ENCODE measurements around the gene RABAC1. TPM values are rescaled to one million over a fixed set of nuclear protein-coding genes. Genes with fewer than 3 reads are reported as not detected.

RABAC1 gene
- total and polyA plus RNA-seq, 4 donors = 87.9 to 291 (median 263) TPM

DNA sequence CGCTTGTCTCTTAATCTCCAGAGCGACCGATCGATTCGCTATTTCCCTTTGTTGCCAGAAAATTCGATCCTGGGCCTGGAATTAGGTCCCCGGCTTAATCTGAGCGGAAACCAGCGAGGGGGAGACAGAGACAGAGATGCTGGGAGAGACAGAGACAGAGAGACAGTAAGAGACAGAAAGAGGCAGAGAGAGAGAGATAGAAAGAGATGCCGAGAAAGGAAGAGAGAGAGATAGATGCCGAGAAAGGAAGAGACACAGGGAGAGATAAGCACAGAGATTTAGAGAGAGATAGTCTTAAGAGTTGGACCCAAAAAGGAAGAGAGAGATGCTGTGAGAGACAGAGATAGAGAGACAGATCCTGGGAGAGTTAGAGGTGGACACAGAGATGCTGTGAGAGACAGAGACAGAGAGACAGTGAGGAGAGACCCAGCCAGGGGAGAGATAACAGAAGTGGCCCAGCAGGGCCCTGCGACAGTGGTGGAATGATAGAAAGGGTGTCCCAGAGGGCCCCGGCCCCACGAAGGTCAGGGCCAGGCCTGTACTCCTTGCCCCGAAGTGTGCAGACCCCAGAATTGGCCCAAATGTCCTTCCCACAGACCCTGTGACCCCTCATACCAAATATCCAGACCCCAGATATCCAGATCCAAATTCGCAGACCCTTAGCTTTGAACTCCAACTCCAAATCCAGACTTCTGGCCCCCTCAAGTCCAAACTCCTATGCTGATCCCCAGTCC is 32.2 kb downstream of the RABAC1 start:
- DNase-seq (no peak), ATAC-seq (ENCODE audit: insufficient read depth, low FRiP score) (no peak)
- Histone ChIP-seq H3K27me3 (ENCODE audit: control insufficient read depth in 3 of 3, insufficient read depth in 3 of 3, low read length in 2 of 3) (peaks cover 5 to 90% (median 79%) of the 10 kb centered on the region in 3 donors), H3K9ac (ENCODE audit: insufficient read depth in 1 of 2, low read length in 2 of 2) (no peak overlapping the region), H3K4me1 (ENCODE audit: control insufficient read depth in 5 of 5, insufficient read depth in 5 of 5, low read length in 5 of 5) (peaks cover 0 to 2% (median 0%) of the 10 kb centered on the region in 5 donors), H3K4me3 (no peak overlapping the region), H3K36me3 (ENCODE audit: control insufficient read depth in 4 of 4, insufficient read depth in 4 of 4, low read length in 4 of 4) (no peaks in the 10 kb centered on the region), H3K27ac (ENCODE audit: low read depth in 1 of 2, low read length in 1 of 2) (no peak overlapping the region), H3K9me3 (ENCODE audit: control insufficient read depth in 4 of 4, insufficient read depth in 3 of 4, low read length in 3 of 4) (peaks cover 0 to 7% (median 0%) of the 10 kb centered on the region in 4 donors)
- 53 to 64% methylated on average over 16 of the region's 16 CpGs for WGBS, 2 donors
- TF ChIP-seq, protein P1, sequence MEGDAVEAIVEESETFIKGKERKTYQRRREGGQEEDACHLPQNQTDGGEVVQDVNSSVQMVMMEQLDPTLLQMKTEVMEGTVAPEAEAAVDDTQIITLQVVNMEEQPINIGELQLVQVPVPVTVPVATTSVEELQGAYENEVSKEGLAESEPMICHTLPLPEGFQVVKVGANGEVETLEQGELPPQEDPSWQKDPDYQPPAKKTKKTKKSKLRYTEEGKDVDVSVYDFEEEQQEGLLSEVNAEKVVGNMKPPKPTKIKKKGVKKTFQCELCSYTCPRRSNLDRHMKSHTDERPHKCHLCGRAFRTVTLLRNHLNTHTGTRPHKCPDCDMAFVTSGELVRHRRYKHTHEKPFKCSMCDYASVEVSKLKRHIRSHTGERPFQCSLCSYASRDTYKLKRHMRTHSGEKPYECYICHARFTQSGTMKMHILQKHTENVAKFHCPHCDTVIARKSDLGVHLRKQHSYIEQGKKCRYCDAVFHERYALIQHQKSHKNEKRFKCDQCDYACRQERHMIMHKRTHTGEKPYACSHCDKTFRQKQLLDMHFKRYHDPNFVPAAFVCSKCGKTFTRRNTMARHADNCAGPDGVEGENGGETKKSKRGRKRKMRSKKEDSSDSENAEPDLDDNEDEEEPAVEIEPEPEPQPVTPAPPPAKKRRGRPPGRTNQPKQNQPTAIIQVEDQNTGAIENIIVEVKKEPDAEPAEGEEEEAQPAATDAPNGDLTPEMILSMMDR (IDR thresholded peaks at IDR 0.05; ENCODE audit: control extremely low read depth, extremely low read depth) = no peak

DNA sequence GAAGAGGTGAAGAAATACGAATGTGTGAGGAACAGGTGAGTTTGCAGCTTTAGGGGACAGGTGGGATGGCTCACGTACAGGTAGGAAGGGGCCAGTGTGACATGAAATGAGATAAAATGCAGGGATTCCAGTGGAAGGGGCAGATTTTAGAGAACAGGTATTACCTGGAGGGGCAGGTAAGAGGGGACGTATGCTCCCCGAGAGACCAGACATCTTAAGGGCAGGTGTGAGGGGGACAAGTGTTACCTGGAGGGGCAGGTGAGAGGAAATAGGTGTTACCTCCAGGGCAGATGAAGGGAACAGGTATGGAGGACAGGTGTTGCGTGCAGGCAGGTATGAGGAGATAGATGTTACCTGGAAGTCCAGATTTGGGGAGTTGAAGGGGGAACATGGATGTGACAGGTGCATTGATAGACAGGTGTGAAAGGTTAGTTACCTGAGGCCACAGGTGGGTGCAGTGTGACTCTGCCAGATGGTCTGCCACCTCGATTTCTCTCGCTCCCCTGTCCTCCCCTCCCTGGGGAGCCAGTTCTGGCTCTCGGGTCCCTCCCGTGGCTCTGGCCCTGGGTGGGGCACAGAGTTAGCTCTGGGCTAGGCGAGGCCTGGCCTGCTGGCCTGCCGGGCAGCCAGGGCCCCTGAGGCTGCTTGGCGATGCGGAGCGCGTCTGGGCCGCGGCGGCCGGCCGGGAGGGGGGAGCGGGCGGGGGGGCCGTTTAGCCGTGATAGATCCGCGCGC is 32.9 kb downstream of the RABAC1 start:
- ATAC-seq (ENCODE audit: insufficient read depth, low FRiP score) = no peak
- Histone ChIP-seq H3K4me1 (ENCODE audit: control insufficient read depth in 5 of 5, insufficient read depth in 5 of 5, low read length in 5 of 5) (peaks cover 0 to 2% (median 0%) of the 10 kb centered on the region in 5 donors), H3K27me3 (ENCODE audit: control insufficient read depth in 3 of 3, insufficient read depth in 3 of 3, low read length in 2 of 3) (peaks cover 5 to 90% (median 77%) of the 10 kb centered on the region in 3 donors), H3K27ac (ENCODE audit: low read depth in 1 of 2, low read length in 1 of 2) (no peak overlapping the region), H3K36me3 (ENCODE audit: control insufficient read depth in 4 of 4, insufficient read depth in 4 of 4, low read length in 4 of 4) (no peaks in the 10 kb centered on the region), H3K9me3 (ENCODE audit: control insufficient read depth in 4 of 4, insufficient read depth in 3 of 4, low read length in 3 of 4) (peaks cover 0 to 7% (median 0%) of the 10 kb centered on the region in 4 donors), H3K9ac (ENCODE audit: insufficient read depth in 1 of 2, low read length in 2 of 2) (no peak overlapping the region), H3K4me3 (no peak overlapping the region)
- 37 to 49% methylated on average over 27 of the region's 27 CpGs for WGBS, 2 donors
- no peak for DNase-seq
- TF ChIP-seq, protein P1 (IDR thresholded peaks at IDR 0.05; ENCODE audit: control extremely low read depth, extremely low read depth) = no peak

DNA sequence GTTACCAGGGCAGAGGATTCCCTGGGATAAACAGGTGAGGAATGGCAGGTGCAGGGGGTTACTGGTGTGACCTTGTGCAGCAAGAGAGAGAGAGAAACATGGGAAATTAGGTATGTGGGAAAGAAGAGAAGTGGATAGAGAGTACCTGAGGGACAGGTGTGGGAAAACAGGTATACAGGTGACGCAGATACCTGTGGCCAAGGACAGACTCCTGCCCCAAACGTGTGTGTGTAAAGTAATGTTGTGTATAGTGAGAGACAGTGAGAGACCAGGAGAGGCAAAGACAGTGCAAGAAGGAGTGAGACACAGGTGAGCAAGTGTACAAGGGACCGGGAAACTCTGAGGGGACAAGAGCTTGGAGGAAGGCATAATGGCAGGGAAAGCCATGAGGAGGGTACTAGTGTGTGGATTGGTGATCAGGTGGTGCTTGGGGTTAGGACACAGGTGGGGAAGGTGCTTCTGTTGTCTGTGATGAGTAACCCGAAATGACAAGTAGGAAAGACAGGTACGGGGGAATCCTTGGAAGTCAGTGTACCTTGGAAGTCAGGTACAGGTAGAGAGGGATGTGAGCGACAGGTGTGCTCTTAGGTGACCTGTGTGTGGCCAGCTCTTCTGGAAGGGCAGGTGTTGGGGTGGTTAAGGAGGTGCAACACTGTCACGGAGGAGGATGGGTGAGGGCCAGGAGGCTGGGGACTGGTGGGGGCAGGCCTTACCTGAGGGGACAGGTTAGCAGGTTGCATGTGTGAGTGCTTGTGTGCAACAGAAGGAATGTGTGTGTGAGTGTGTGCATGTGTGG is 33.7 kb downstream of the RABAC1 start:
- H3K36me3 ChIP-seq (ENCODE audit: control insufficient read depth in 4 of 4, insufficient read depth in 4 of 4, low read length in 4 of 4) = no peaks in the 10 kb centered on the region
- no peak overlapping the region for H3K4me3 ChIP-seq
- DNase-seq (no peak), ATAC-seq (ENCODE audit: insufficient read depth, low FRiP score) (no peak)
- peaks cover 0 to 2% (median 0%) of the 10 kb centered on the region in 5 donors for H3K4me1 ChIP-seq (ENCODE audit: control insufficient read depth in 5 of 5, insufficient read depth in 5 of 5, low read length in 5 of 5)
- TF ChIP-seq, protein P1 (IDR thresholded peaks at IDR 0.05; ENCODE audit: control extremely low read depth, extremely low read depth) = no peak
- H3K27ac ChIP-seq (ENCODE audit: low read depth in 1 of 2, low read length in 1 of 2) = no peak overlapping the region
- H3K9ac ChIP-seq (ENCODE audit: insufficient read depth in 1 of 2, low read length in 2 of 2) = no peak overlapping the region
- 58 to 59% methylated on average over 7 of the region's 7 CpGs for WGBS, 2 donors
- H3K27me3 ChIP-seq (ENCODE audit: control insufficient read depth in 3 of 3, insufficient read depth in 3 of 3, low read length in 2 of 3) = peaks cover 5 to 90% (median 75%) of the 10 kb centered on the region in 3 donors
- H3K9me3 ChIP-seq (ENCODE audit: control insufficient read depth in 4 of 4, insufficient read depth in 3 of 4, low read length in 3 of 4) = peaks cover 0 to 9% (median 0%) of the 10 kb centered on the region in 4 donors
